Rectal smooth muscle tissue (tissue), 1 donor: ENCODE data around the gene HES3.

Source experiments
- H3K27ac ChIP-seq: one replicate; pipeline ENCODE4 v1.7.0; 2013; ENCODE audit warnings: low read depth, low read length, inconsistent platforms
- H3K27me3 ChIP-seq: one replicate; pipeline ENCODE4 v1.7.0; 2013; ENCODE audit warnings: low read length; ENCODE audit not compliant: control insufficient read depth, insufficient read depth
- H3K36me3 ChIP-seq: one replicate; pipeline ENCODE4 v1.7.0; 2013; ENCODE audit warnings: low read length; ENCODE audit not compliant: control insufficient read depth, insufficient read depth
- H3K4me1 ChIP-seq: one replicate; pipeline ENCODE4 v1.7.0; 2013; ENCODE audit warnings: low read length; ENCODE audit not compliant: control insufficient read depth, insufficient read depth
- H3K4me3 ChIP-seq: one replicate; pipeline ENCODE4 v1.7.0; 2013; ENCODE audit warnings: low read length
- H3K9ac ChIP-seq: one replicate; pipeline ENCODE4 v1.7.0; 2013; ENCODE audit warnings: low read length

Gene HES3

GRCh38 chr1:6252374-6252710, 8.4 kb downstream of the HES3 start:
- Histone ChIP-seq H3K9ac (no peak overlapping the region), H3K4me3 (no peak overlapping the region), H3K27ac (no peak overlapping the region), H3K36me3 (no peaks in the 10 kb centered on the region), H3K27me3 (peaks cover 22% of the 10 kb centered on the region), H3K4me1 (no peaks in the 10 kb centered on the region)

DNA sequence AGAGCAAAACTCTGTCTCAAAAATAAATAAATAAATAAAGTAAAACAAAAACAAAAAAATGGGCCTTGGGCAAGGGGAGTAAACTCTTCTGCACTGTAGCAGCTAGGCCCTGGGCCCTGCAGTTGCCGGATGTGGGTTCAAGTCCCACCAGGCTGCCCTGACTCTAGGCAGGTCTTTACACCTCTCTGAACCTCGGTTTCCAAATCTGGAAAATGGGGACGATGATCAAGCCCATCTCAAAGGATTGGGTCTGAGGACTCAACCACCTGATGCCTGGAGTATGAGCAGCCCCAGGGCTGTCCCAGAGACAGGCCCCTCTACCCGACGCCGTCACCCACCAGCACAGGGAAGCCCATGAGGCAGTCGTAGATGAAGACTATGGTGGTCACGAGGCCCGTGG, 9.4 kb downstream of the HES3 start:
- Histone ChIP-seq H3K9ac (no peak overlapping the region), H3K4me3 (no peak overlapping the region), H3K4me1 (no peaks in the 10 kb centered on the region), H3K27me3 (peaks cover 12% of the 10 kb centered on the region), H3K27ac (no peak overlapping the region), H3K36me3 (no peaks in the 10 kb centered on the region)

GRCh38 chr1:6254691-6255090, 10.7 kb downstream of the HES3 start:
- Histone ChIP-seq H3K9ac (no peak overlapping the region), H3K27me3 (peaks cover 9% of the 10 kb centered on the region), H3K4me3 (no peak overlapping the region), H3K4me1 (no peaks in the 10 kb centered on the region), H3K36me3 (no peaks in the 10 kb centered on the region), H3K27ac (no peak overlapping the region)

GRCh38 chr1:6256645-6257044, 12.7 kb downstream of the HES3 start:
- Histone ChIP-seq H3K36me3 (no peaks in the 10 kb centered on the region), H3K27me3 (peaks cover 2% of the 10 kb centered on the region), H3K27ac (no peak overlapping the region)

GRCh38 chr1:6257541-6258069, 13.6 kb downstream of the HES3 start:
- peaks cover 5% of the 10 kb centered on the region for H3K27me3 ChIP-seq
- H3K4me1 ChIP-seq = no peaks in the 10 kb centered on the region
- H3K36me3 ChIP-seq = no peaks in the 10 kb centered on the region
- H3K4me3 ChIP-seq = no peak overlapping the region
- no peak overlapping the region for H3K9ac ChIP-seq
- no peak overlapping the region for H3K27ac ChIP-seq

More at GRCh38 chr1:6256645-6257044, 12.7 kb downstream of the HES3 start:
- Histone ChIP-seq H3K9ac (no peak overlapping the region), H3K4me3 (no peak overlapping the region), H3K4me1 (no peaks in the 10 kb centered on the region)

GRCh38 chr1:6258675-6259074, 14.7 kb downstream of the HES3 start:
- no peak overlapping the region for H3K9ac ChIP-seq
- peaks cover 5% of the 10 kb centered on the region for H3K27me3 ChIP-seq
- H3K36me3 ChIP-seq = no peaks in the 10 kb centered on the region
- no peak overlapping the region for H3K4me3 ChIP-seq
- no peak overlapping the region for H3K27ac ChIP-seq
- H3K4me1 ChIP-seq = no peaks in the 10 kb centered on the region

DNA sequence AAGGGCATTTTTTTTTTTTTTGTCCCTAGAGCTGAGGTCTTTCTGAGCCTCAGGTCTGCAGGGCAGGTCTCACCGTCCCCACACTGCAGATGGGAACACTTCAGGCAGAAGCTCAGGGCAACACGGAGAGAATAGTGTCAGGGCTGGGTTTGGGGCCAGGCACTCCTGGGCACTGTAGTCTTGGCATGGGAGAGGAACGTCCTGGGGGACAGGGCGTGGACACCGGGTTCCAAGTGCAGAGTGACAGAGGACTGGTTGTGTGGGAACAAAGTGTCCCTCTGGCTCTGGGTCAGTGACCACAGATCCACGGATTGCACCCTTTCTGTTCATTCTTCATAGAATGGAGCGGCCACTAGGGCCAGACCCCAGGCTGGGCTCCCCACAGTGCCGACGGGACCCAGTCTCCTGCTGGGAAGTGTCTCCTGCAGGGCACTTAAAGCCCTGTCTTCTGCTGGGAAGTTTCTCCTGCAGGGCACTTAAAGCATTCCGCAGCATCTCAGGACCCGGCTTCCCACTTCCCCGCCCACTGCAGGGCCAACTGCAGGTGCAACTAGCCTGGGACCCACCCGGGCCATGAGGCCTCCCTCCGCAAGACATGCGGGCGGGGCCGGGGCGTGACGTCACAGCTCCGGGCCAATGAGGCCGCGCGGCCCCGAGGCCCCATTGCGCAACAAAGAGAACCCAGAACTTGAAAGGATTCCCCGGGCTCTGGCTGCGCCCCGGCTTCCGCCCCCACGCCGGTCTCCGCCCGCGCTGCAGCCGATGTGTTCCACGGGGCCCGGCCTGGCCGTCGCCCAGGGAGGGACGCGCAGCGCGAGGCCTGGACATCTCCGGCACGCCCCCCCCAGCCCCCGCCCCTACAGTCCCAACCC, 15.7 kb downstream of the HES3 start:
- Histone ChIP-seq H3K4me1 (no peaks in the 10 kb centered on the region), H3K36me3 (no peaks in the 10 kb centered on the region), H3K27ac (no peak overlapping the region), H3K27me3 (peaks cover 5% of the 10 kb centered on the region), H3K9ac (no peak overlapping the region), H3K4me3 (peak overlapping the region; percentile 58)

DNA sequence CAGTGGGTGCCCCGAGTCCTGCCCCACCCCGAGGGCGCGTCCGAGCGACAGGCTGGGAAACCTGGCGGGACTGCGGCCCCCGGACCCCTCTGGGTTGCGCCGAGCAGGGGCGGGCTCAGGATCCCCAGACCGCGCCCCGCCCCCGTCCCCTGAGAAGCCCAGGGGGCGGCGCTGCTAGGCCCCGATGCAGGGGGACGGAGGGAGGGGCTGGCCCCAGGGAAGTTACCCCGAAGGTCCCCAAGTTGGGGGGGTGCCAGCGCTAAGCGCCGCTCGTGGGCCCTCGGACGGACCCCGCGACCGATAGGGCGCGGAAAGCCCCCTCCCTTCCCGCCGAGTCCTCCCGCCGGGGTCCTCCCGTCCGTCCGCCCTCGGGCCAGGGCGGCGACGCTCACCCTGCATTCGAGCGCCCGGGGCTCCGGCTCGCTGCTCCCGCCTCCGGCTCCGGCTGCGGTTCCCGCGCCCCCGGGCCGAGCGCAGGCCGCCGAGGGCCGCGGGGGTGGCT, 16.5 kb downstream of the HES3 start:
- H3K27me3 ChIP-seq = peaks cover 5% of the 10 kb centered on the region
- no peaks in the 10 kb centered on the region for H3K4me1 ChIP-seq
- H3K9ac ChIP-seq = no peak overlapping the region
- no peaks in the 10 kb centered on the region for H3K36me3 ChIP-seq
- peak overlapping the region; percentile 58 for H3K4me3 ChIP-seq
- H3K27ac ChIP-seq = no peak overlapping the region

DNA sequence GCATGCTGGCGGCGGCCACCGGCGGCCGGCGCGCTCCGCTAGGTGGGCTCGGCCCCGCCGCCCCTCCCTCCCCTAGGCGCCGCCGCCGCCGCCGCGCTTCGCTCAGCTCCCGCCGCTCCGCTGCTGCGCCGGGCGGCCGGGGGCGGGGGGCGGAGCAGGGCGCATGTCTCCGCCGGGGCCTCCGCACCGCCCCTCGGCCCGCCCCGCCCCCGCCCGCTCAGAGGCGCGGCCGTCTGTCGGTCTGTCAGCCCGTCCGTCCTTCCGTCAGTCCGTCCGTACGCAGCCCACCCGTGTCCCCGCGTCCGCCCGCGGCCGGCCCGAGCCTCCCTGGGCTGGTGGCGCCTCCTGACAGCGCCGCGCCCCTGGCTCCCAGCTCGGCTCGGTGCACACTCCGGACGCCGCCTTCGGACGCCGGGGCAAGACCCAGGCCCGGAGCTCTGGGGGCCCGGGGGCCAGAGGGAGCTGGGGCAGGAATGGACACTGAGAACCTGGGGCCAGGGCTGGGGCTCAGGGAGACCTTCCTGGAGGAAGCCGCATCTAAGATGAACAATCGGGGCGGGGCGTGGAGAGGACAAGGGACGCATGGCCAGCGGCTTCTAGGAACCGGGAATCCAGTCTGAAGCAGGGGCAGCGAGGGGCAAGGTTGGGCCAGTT, 17.1 kb downstream of the HES3 start, which contains the start of gene GPR153:
GPR153 (minus strand) TSS at position 138 of the 654 bp plus-strand sequence. CDS start 6,193 bp downstream, outside the sequence.
- H3K4me3 ChIP-seq = peak within 1 kb of the TSS; percentile 58
- peaks cover 5% of the 10 kb centered on the region for H3K27me3 ChIP-seq
- H3K4me1 ChIP-seq = no peaks in the 10 kb centered on the region
- H3K27ac ChIP-seq = peak within 1 kb of the TSS; percentile 32
- no peak within 1 kb of the TSS for H3K9ac ChIP-seq
- no peaks in the 10 kb centered on the region for H3K36me3 ChIP-seq

GRCh38 chr1:6261615-6261995, 17.6 kb downstream of the HES3 start:
- Histone ChIP-seq H3K9ac (no peak overlapping the region), H3K27ac (no peak overlapping the region), H3K4me1 (no peaks in the 10 kb centered on the region), H3K4me3 (peak overlapping the region; percentile 46), H3K27me3 (peaks cover 5% of the 10 kb centered on the region), H3K36me3 (no peaks in the 10 kb centered on the region)

GRCh38 chr1:6262555-6263420, 18.8 kb downstream of the HES3 start:
- Histone ChIP-seq H3K36me3 (no peaks in the 10 kb centered on the region), H3K9ac (no peak overlapping the region), H3K4me1 (no peaks in the 10 kb centered on the region), H3K27me3 (peaks cover 5% of the 10 kb centered on the region), H3K27ac (no peak overlapping the region), H3K4me3 (no peak overlapping the region)

DNA sequence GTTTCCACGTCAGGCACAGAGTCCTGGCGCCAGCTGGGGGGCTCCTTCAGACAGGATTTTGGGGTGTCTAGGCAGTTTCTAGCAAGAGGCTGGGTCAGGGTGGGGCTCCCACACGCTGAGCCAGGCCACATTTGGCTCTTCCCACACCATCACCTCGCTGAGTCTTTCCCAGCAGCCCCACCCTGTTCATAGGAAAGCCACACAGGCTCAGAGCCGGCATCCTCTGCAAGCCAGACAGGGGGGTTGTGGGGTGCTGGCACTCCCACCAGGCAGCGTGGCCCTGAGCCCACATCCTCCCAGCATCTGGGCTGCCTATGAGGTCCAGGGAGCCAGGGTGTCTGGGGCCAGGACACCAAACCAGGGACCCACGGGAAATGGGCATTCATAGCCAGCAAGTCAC, 19.7 kb downstream of the HES3 start:
- H3K9ac ChIP-seq = no peak overlapping the region
- no peaks in the 10 kb centered on the region for H3K36me3 ChIP-seq
- no peaks in the 10 kb centered on the region for H3K4me1 ChIP-seq
- H3K27me3 ChIP-seq = peaks cover 3% of the 10 kb centered on the region
- no peak overlapping the region for H3K27ac ChIP-seq
- no peak overlapping the region for H3K4me3 ChIP-seq
